Middle frontal gyrus (tissue), 1 donor: ENCODE data around the gene FBXL4.

Source experiments
- DNase-seq: peaks from one replicate; pipeline ENCODE4 v3.0.0-alpha.2; 2015; ENCODE audit warnings: low spot score; ENCODE audit errors: extremely low spot score

The FBXL4 gene

GRCh38 chr6:98840385-98840784, 107.4 kb downstream of the FBXL4 start:
- DNase-seq = no peak

GRCh38 chr6:98839781-98840361, 107.9 kb downstream of the FBXL4 start:
- no peak for DNase-seq

- no peak for DNase-seq
Measured at GRCh38 chr6:98838975-98839374, 108.8 kb downstream of the FBXL4 start.

GRCh38 chr6:98838032-98838431, 109.7 kb downstream of the FBXL4 start:
- no peak for DNase-seq

- no peak for DNase-seq
Measured at GRCh38 chr6:98836962-98837944, 110.5 kb downstream of the FBXL4 start.

GRCh38 chr6:98836025-98836961, 111.5 kb downstream of the FBXL4 start:
- DNase-seq = no peak

- DNase-seq = no peak
Measured at GRCh38 chr6:98835149-98836024, 112.4 kb downstream of the FBXL4 start.

GRCh38 chr6:98834060-98835031, 113.4 kb downstream of the FBXL4 start, which contains the start of gene POU3F2:
TSS of gene POU3F2 (plus strand) at chr6:98834574. CDS start at chr6:98834874, 300 bp downstream.
- DNase-seq = peak; percentile 89

GRCh38 chr6:98833307-98834059, 114.3 kb downstream of the FBXL4 start:
- DNase-seq = no peak

- no peak for DNase-seq
Measured at GRCh38 chr6:98833057-98833306, 114.8 kb downstream of the FBXL4 start.

- no peak for DNase-seq
Measured at GRCh38 chr6:98832284-98833056, 115.3 kb downstream of the FBXL4 start.

GRCh38 chr6:98831959-98832283, 115.8 kb downstream of the FBXL4 start:
- no peak for DNase-seq

- no peak for DNase-seq
Measured at GRCh38 chr6:98831057-98831958, 116.4 kb downstream of the FBXL4 start.

GRCh38 chr6:98830146-98830545, 117.6 kb downstream of the FBXL4 start:
- no peak for DNase-seq

- DNase-seq = no peak
Measured at GRCh38 chr6:98828941-98829411, 118.8 kb downstream of the FBXL4 start.

GRCh38 chr6:98828211-98828788, 119.4 kb downstream of the FBXL4 start:
- no peak for DNase-seq
